ENCODE measurements around the gene ASTE1. TPM values are rescaled to one million over a fixed set of nuclear protein-coding genes. Genes with fewer than 3 reads are reported as not detected.
"Not testable (repeated sequence)": the region's sequence is repeated elsewhere in the genome, so short reads cannot be mapped to it uniquely, and the experiment has no call there.

The ASTE1 gene
- total RNA-seq, 1 experiment from 2014 or later: 7.2 TPM

DNA sequence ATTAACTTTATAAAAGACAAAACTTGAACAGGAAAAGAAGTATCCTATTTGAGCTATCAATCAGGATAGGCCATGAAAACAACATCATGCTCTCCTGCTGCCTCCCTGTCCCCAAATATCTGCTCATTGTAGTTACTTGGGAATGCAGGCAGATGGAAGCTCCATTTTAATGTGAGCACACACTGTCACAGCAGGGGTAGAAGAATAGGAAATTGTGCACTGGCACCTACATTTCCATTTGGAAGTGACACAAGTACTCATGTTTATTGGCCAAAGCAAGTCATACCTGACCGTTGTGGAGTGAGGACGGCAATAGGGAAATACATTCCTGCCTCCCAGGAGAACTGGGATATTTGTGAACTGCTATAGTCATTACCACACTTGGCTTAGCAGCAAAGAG lies 52.4 kb downstream of the ASTE1 start:
- H3K27me3 ChIP-seq: no peaks in the 10 kb centered on the region
- peaks cover 13% of the 10 kb centered on the region for H3K36me3 ChIP-seq
- no peaks in the 10 kb centered on the region for H3K9me3 ChIP-seq
- H3K4me3 ChIP-seq: no peak overlapping the region
- DNase-seq: no peak

DNA sequence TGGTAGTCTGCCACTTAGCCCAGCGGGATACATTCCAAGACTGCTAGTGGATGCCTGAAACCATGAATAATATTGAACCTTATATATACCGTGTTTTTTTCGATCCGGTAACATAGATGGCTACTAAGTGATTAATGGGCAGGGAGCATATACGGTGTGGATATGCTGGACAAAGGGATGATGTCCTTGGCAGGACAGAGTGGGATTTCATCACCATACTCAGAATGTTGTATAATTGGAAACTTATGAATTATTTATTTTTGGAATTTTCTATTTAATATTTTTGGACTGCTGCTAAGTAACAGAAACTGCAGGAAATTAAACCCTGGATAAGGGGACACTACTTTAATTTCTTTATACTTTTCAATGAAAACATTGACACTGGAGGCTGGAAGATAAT lies 53.2 kb downstream of the ASTE1 start:
- Histone ChIP-seq H3K36me3 (peaks cover 21% of the 10 kb centered on the region), H3K4me3 (no peak overlapping the region), H3K27me3 (no peaks in the 10 kb centered on the region), H3K9me3 (no peaks in the 10 kb centered on the region)
- DNase-seq: no peak

DNA sequence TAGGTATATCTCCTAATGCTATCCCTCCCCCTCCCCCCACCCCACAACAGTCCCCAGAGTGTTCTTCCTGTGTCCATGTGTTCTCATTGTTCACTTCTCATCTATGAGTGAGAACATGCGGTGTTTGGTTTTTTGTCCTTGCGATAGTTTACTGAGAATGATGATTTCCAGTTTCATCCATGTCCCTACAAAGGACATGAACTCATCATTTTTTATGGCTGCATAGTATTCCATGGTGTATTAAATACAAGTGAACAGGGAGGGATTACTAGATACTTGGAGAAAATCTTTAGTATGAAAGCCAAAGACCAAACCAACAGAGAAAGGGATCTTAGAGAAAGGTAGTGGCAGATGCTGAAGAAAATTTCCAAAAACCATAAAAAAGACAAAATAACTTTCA lies 54.0 kb downstream of the ASTE1 start:
- H3K27me3 ChIP-seq, H3K9me3 ChIP-seq, H3K4me3 ChIP-seq, DNase-seq: not testable (repeated sequence)
- H3K36me3 ChIP-seq: peaks cover 22% of the 10 kb centered on the region

DNA sequence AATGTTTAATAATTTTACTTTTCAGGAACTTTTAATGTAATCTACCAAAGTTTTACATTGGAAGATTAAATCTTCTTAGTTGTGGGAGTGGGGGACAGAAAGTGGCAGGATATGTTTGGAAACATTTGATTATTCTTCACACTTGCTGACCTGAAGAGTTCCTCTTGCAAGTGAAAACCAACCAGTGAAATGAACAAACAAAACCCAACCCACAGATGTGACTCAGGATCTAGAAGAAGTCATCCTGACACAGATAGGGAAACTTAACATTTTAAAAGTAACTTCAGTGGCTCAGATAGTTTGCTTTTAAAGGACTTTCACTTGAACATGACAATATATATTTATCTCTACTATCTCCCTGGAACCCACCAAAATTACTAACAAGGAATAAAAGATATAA lies 55.4 kb downstream of the ASTE1 start:
- no peaks in the 10 kb centered on the region for H3K9me3 ChIP-seq
- no peak for DNase-seq
- H3K36me3 ChIP-seq: peaks cover 22% of the 10 kb centered on the region
- no peak overlapping the region for H3K4me3 ChIP-seq
- H3K27me3 ChIP-seq: no peaks in the 10 kb centered on the region

DNA sequence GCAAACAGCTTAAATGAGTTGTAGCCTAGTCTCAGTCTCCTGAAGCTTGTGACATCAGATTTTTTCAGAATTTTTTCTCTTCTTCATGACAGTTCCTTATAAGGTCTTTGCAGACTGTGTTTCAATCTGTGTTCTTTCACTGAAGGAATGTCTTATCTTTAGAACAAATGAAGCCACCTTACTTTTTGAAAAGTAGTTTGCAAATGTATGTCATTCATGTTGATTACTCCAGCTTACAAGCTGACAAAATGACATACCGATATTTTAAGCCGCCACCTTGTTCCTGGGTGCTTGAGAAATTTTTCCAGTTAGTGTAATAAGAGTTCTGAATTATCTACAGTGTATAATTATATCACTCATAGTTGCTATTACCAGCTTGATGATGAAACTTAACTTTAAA lies 57.0 kb downstream of the ASTE1 start:
- H3K9me3 ChIP-seq: no peaks in the 10 kb centered on the region
- DNase-seq: no peak
- peaks cover 22% of the 10 kb centered on the region for H3K36me3 ChIP-seq
- H3K27me3 ChIP-seq: no peaks in the 10 kb centered on the region
- H3K4me3 ChIP-seq: no peak overlapping the region

DNA sequence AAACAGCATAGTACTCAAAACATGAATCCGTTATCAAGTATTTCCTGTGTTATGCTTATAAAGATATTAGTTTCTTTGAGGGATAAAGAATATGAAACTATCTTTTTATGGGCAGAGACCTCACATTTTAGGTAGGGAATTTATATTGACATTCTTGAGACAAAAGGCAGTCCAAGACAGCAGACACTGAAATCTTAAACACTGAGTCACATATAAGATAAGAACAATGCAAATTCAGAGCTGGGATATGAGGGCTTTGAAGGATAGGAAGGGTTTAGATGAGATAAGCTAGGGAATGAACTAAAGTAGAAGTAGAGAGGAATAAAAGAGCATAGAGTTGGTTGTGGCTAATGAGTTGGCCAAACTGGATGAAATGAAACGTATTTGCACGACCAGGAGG lies 58.4 kb downstream of the ASTE1 start:
- Histone ChIP-seq H3K9me3 (no peaks in the 10 kb centered on the region), H3K36me3 (peaks cover 22% of the 10 kb centered on the region), H3K4me3 (no peak overlapping the region), H3K27me3 (no peaks in the 10 kb centered on the region)
- no peak for DNase-seq

DNA sequence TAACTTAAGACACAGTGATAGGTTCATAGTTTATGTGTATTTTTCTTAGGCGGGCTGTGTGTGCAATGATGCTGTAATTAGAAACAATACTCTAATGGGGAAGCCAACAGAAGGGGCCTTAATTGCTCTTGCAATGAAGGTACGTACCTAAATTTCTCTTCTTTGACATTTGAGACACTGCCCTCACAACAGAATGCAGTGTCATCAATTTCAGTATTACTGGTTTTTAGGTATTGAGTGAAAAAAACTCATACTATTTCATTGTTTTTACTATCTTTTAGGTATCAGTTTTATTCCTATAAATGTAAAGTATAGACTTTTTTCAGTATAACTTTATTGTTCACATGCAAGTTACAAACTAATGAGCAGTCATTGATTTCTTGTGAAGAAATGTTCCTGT lies 59.3 kb downstream of the ASTE1 start:
- no peak overlapping the region for H3K4me3 ChIP-seq
- no peaks in the 10 kb centered on the region for H3K9me3 ChIP-seq
- no peaks in the 10 kb centered on the region for H3K27me3 ChIP-seq
- H3K36me3 ChIP-seq: peaks cover 18% of the 10 kb centered on the region
- no peak for DNase-seq

DNA sequence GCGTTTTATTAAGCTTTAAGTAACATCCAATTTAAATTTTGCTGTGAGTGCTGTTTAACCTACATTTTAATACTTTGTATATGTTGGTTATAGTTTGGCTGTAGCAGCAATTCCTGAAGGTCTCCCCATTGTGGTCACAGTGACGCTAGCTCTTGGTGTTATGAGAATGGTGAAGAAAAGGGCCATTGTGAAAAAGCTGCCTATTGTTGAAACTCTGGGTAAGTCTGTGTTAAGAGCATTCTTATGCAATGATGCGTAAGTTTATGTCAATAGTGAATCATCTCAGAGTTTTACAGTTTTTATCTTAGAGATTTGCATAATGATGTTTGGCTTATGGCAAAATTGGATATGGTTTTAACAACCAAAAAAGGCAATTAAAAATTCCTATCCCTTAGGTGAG lies 62.7 kb downstream of the ASTE1 start:
- no peaks in the 10 kb centered on the region for H3K9me3 ChIP-seq
- peak; percentile 17 for DNase-seq
- H3K4me3 ChIP-seq: no peak overlapping the region
- H3K27me3 ChIP-seq: no peaks in the 10 kb centered on the region
- H3K36me3 ChIP-seq: peaks cover 21% of the 10 kb centered on the region

Other genes starting within 250 kb of the ASTE1 start
- gene ATP2C1, start 132.7 kb downstream of the ASTE1 start, total RNA-seq (2014; rRNA removed; shearing (Covaris generic); ENCODE audit: low replicate concordance): 31.0 and 57.3 TPM in 2 replicates
- gene NEK11, start 52 bp upstream of the ASTE1 start, total RNA-seq (2014; rRNA removed; shearing (Covaris generic); ENCODE audit: low replicate concordance): 10.1 and 10.5 TPM in 2 replicates

Measured in MG63 (cell line).